Tibial artery (tissue), 4 donors: Measurements from ENCODE around the gene NLRP7.
"Not testable (repeated sequence)": the region's sequence is repeated elsewhere in the genome, so short reads cannot be mapped to it uniquely, and the experiment has no call there.

Experiments used
- DNase-seq, 2 donors: peaks; one replicate each; pipeline ENCODE4 v3.0.0-alpha.2; 2019
- H3K27ac ChIP-seq, 2 donors: fragments of 200-600 bp; sonication (generic) in 1 of 2; 1 replicate in 1 of 2; 2 replicates in 1 of 2; pipeline ENCODE4 v1.5.1; 2018 to 2019; ENCODE audit warnings: mild to moderate bottlenecking in 1 of 2
- H3K27me3 ChIP-seq, 2 donors: fragments of 200-600 bp; sonication (generic) in 1 of 2; one replicate each; pipeline versions ENCODE4 v1.5.1 to v1.6.0; 2016 to 2019
- H3K36me3 ChIP-seq, 3 donors: fragments of 200-600 bp; sonication (generic) in 2 of 3; one replicate each; pipeline ENCODE4 v1.5.1; 2016 to 2019; ENCODE audit warnings: mild to moderate bottlenecking in 2 of 3
- H3K4me1 ChIP-seq, 4 donors: fragments of 200-600 bp; sonication (generic) in 2 of 4; 1 replicate in 3 of 4; 2 replicates in 1 of 4; pipeline ENCODE4 v1.5.1; 2016 to 2019
- H3K4me3 ChIP-seq, 2 donors: fragments of 200-600 bp; sonication (generic) in 1 of 2; 1 replicate in 1 of 2; 2 replicates in 1 of 2; pipeline ENCODE4 v1.5.1; 2018 to 2019; ENCODE audit warnings: mild to moderate bottlenecking in 2 of 2
- H3K9me3 ChIP-seq, 3 donors: fragments of 200-600 bp; sonication (generic) in 1 of 3; one replicate each; pipeline ENCODE4 v1.5.1; 2016 to 2019
- intact Hi-C: fragments of 100-400 bp; cut with DNase I; formaldehyde crosslinking; loops from one replicate; pipeline ENCODE4 v1.15.0; 2023; ENCODE audit warnings: low total_unique reads
- TF ChIP-seq, protein P1 (sequence below), 2 experiments: fragments of 200-600 bp in 1 of 2; fragments of 450-650 bp in 1 of 2; IDR thresholded peaks; one replicate each; pipeline ENCODE4 v1.5.1; 2017 to 2019; ENCODE audit warnings: antibody characterized with exemption in 2 of 2, mild to moderate bottlenecking in 1 of 2, moderate library complexity in 1 of 2

NLRP7 gene

DNA sequence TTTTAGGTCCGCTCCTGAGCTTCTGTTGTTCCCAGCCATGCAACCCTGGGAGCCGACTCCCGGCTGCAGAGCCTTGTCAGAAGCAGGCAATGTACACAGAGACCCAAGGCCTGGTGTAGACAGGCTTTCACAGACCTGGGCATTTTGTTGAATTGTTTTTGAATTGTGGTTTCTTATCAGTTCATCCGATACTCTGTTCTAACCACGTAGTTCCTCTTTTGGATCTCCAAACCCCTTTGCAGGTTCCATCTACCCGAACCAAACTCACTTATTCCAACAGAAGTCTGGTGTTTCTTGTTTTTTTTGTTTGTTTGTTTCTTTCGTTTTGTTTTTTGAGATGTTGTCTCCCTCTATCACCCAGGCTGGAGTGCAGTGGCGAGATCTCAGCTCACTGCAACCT lies 12.5 kb upstream of the NLRP7 start:
- H3K4me1 ChIP-seq = no peaks in the 10 kb centered on the region
- DNase-seq = no peak
- intact Hi-C loops = no loop called here
- H3K36me3 ChIP-seq = no peaks in the 10 kb centered on the region
- no peak overlapping the region for H3K27ac ChIP-seq
- H3K4me3 ChIP-seq = no peak overlapping the region
- TF ChIP-seq, protein P1, sequence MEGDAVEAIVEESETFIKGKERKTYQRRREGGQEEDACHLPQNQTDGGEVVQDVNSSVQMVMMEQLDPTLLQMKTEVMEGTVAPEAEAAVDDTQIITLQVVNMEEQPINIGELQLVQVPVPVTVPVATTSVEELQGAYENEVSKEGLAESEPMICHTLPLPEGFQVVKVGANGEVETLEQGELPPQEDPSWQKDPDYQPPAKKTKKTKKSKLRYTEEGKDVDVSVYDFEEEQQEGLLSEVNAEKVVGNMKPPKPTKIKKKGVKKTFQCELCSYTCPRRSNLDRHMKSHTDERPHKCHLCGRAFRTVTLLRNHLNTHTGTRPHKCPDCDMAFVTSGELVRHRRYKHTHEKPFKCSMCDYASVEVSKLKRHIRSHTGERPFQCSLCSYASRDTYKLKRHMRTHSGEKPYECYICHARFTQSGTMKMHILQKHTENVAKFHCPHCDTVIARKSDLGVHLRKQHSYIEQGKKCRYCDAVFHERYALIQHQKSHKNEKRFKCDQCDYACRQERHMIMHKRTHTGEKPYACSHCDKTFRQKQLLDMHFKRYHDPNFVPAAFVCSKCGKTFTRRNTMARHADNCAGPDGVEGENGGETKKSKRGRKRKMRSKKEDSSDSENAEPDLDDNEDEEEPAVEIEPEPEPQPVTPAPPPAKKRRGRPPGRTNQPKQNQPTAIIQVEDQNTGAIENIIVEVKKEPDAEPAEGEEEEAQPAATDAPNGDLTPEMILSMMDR (IDR thresholded peaks at IDR 0.05) = no peak
- H3K9me3 ChIP-seq = no peaks in the 10 kb centered on the region
- H3K27me3 ChIP-seq = no peaks in the 10 kb centered on the region

DNA sequence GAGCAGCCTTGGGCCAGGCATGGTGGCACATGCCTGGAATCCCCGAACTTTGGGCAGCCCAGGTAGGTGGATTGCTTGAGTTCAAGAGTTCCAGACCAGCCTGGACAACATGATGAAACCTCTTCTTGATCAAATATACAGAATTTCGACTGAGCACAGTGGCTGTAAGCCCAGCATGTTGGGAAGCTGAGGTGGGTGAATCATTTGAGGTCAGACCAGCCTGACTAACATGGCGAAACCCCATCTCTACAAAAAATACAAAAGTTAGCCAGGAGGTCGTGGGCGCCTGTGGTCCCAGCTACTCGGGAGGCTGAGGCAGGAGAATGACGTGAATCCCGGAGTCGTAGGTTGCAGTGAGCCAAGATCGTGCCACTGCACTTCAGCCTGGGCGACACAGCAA lies 8.0 kb upstream of the NLRP7 start:
- intact Hi-C loops = no loop called here
- H3K4me3 ChIP-seq = no peak overlapping the region
- TF ChIP-seq, protein P1 (IDR thresholded peaks at IDR 0.05) = no peak
- no peaks in the 10 kb centered on the region for H3K27me3 ChIP-seq
- H3K27ac ChIP-seq = no peak overlapping the region
- no peak for DNase-seq
- no peaks in the 10 kb centered on the region for H3K4me1 ChIP-seq
- no peaks in the 10 kb centered on the region for H3K36me3 ChIP-seq
- H3K9me3 ChIP-seq = no peaks in the 10 kb centered on the region

- H3K4me1 ChIP-seq, H3K27me3 ChIP-seq, H3K9me3 ChIP-seq, DNase-seq, H3K4me3 ChIP-seq, H3K27ac ChIP-seq, H3K36me3 ChIP-seq, intact Hi-C loops: not testable (repeated sequence)
Measured at GRCh38 chr19:54953345-54953713, 6.0 kb upstream of the NLRP7 start.

DNA sequence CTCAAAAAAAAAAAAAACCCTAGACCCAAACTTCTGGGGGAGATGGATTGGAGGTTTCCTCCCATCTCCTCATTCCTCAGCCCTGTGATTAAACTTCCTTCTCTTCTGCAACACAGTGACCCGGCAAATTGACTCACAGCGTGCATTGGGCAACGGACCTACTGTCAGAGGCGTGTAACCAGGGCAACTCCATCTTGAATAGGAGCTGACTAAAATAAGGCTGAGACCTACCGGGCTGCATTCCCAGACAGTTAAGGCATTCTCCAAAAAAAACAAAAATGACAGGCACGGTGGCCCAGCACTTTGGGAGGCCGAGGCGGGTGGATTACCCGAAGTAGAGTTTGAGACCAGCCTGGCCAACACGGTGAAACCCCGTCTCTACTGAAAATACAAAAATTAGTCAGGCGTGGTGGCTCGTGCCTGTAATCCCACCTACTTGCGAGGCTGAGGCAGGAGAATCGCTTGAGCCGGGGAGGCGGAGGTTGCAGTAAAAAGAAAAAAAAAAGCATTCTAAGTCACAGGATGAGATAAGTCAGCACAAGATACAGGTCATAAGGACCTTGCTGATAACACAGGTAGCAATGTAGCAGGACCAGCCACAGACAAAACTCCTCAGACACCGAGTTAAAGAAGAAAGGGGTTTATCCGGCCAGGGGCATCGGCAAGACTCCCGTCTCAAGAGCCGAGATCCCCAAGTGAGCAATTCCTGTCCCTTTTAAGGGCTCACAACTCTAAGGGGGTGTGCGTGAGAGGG lies 5.4 kb upstream of the NLRP7 start:
- Histone ChIP-seq H3K4me3 (no peak overlapping the region), H3K4me1 (no peaks in the 10 kb centered on the region), H3K27ac (no peak overlapping the region), H3K36me3 (no peaks in the 10 kb centered on the region), H3K27me3 (no peaks in the 10 kb centered on the region), H3K9me3 (no peaks in the 10 kb centered on the region)
- peak in 1 of 2 donors; percentile 22 for DNase-seq
- intact Hi-C loops = no loop called here
- TF ChIP-seq, protein P1 (IDR thresholded peaks at IDR 0.05) = no peak

DNA sequence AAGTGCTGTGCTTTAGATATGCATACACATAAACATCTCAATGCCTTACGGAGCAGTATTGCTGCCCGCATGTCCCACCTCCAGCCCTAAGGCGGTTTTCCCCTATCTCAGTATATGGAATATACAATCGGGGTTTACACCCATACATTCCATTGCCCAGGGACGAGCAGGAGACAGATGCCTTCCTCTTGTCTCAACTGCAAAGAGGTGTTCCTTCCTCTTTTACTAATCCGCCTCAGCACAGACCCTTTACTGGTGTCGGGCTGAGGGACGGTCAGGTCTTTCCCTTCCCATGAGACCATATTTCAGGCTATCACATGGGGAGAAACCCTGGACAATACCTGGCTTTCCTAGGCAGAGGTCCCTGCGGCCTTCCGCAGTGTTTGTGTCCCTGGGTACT lies 3.2 kb upstream of the NLRP7 start:
- intact Hi-C loops, H3K4me3 ChIP-seq, DNase-seq, H3K4me1 ChIP-seq, H3K27me3 ChIP-seq, H3K9me3 ChIP-seq, H3K36me3 ChIP-seq, H3K27ac ChIP-seq: not testable (repeated sequence)

GRCh38 chr19:54949412-54949811 lies 2.1 kb upstream of the NLRP7 start:
- H3K27ac ChIP-seq = no peak overlapping the region
- no peaks in the 10 kb centered on the region for H3K36me3 ChIP-seq
- no peak overlapping the region for H3K4me3 ChIP-seq
- no peak for DNase-seq
- no peaks in the 10 kb centered on the region for H3K9me3 ChIP-seq
- intact Hi-C loops = no loop called here
- no peaks in the 10 kb centered on the region for H3K27me3 ChIP-seq
- H3K4me1 ChIP-seq = no peaks in the 10 kb centered on the region
- TF ChIP-seq, protein P1 (IDR thresholded peaks at IDR 0.05) = no peak

DNA sequence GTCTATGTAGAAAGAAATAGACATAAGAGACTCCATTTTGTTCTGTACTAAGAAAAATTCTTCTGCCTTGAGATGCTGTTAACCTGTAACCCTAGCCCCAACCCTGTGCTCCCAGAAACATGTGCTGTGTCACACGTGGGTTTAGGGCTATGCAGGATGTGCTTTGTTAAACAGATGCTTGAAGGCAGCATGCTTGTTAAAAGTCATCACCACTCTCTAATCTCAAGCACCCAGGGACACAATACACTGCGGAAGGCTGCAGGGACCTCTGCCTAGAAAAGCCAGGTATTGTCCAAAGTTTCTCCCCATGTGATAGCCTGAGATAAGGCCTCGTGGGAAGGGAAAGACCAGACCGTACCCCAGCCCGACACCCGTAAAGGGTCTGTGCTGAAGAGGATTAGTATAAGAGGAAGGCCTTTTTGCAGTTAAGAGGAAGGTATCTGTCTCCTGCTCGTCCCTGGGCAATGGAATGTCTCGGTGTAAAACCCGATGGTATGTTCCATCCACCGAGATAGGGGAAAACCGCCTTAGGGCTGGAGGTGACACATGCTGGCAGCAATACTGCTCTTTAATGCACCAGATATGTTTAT lies 3.5 kb downstream of the NLRP7 start:
- H3K4me1 ChIP-seq, DNase-seq, H3K27ac ChIP-seq, intact Hi-C loops, H3K9me3 ChIP-seq, H3K4me3 ChIP-seq, H3K27me3 ChIP-seq, H3K36me3 ChIP-seq: not testable (repeated sequence)

DNA sequence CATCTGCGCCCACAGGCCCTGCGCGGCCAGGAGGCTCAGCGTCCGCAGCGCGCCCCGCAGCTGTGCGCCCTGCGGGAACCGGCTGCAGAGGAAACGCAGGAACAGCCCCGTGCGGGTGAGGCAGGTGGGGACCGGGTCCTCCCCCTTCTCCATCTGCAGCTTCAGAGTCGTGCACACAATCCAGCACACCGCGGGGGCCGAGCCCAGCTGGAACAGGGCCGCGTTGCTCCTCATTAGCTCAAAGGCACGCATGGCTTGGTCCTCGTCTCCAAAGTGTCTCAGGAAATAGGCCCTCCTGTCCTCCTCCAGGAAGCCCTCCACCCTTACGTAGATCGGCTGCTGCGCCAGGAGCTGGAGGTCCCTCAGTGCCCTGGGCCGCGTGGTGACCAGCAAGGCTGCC lies 7.8 kb downstream of the NLRP7 start:
- H3K36me3 ChIP-seq, H3K4me1 ChIP-seq, H3K27me3 ChIP-seq, DNase-seq, H3K27ac ChIP-seq, intact Hi-C loops, H3K4me3 ChIP-seq, H3K9me3 ChIP-seq: not testable (repeated sequence)
